Measurements from ENCODE around the gene SNN. TPM values are rescaled to one million over a fixed set of nuclear protein-coding genes. Genes with fewer than 3 reads are reported as not detected.

SNN gene
- total and polyA plus RNA-seq, 2 of the 4 experiments (the other 2 are of a cell fraction): 10.0 to 13.0 TPM

GRCh38 chr16:11722468-11722808, 54.2 kb downstream of the SNN start:
- DNase-seq: no peak
- TF ChIP-seq CEBPB (IDR thresholded peaks at IDR 0.05; ENCODE audit: low read depth, low read length): no peak
- no peak for TF ChIP-seq RAD21 (IDR thresholded peaks at IDR 0.05; ENCODE audit: low read length)
- TF ChIP-seq NFE2L2 (IDR thresholded peaks at IDR 0.05; ENCODE audit: low read depth, low read length): no peak
- no peak for TF ChIP-seq POLR2A (IDR thresholded peaks at IDR 0.05; ENCODE audit: low read depth, low read length)
- TF ChIP-seq CTCF (conservative IDR thresholded peaks at IDR 0.05; ENCODE audit: low read depth, low read length): no peak
- TF ChIP-seq BHLHE40 (IDR thresholded peaks at IDR 0.05; ENCODE audit: low read depth, low read length): no peak
- TF ChIP-seq USF2 (IDR thresholded peaks at IDR 0.05; ENCODE audit: low read depth, low read length): no peak
- no peak for TF ChIP-seq MAFK (IDR thresholded peaks at IDR 0.05; ENCODE audit: low read depth, low read length)
- no peak for TF ChIP-seq RCOR1 (IDR thresholded peaks at IDR 0.05; ENCODE audit: insufficient replicate concordance, low read length)
- no peak for TF ChIP-seq FOS (IDR thresholded peaks at IDR 0.05; ENCODE audit: low read depth, low read length)
- no CpG with 5 or more reads among the region's 3 CpGs for WGBS, 2 experiments (ENCODE audit: extremely low coverage in 2 of 2, insufficient read length in 1 of 2)
- no peak for ATAC-seq (ENCODE audit: low read depth)
- no peak overlapping the region for H3K4me3 ChIP-seq (ENCODE audit: insufficient read depth, low read depth, low read length)
- no peak overlapping the region for H3K56ac ChIP-seq (ENCODE audit: extremely low read depth, insufficient read depth, low read length)
- intact Hi-C loops (cut with micrococcal nuclease): no loop called here
- H2AK5ac ChIP-seq (ENCODE audit: low read depth, low read length): no peak overlapping the region
- dilution Hi-C loops (cut with HindIII; ENCODE audit: low sequenced_read_pairs, unreplicated experiment): no loop called here
- H4K8ac ChIP-seq (ENCODE audit: low read depth in 2 of 2, low read length in 2 of 2): no peak overlapping the region
- no peak overlapping the region for H3K4me2 ChIP-seq (ENCODE audit: low read depth, low read length)
- ChIA-PET CTCF (interaction anchor here (0.8 kb wide), 1 partner anchor 47 kb away, joined by 4 read pairs; no protein-coding TSS in a partner anchor), POLR2A (ENCODE audit: unreplicated experiment) (no interaction called here)
- no peaks in the 10 kb centered on the region for H3K27me3 ChIP-seq (ENCODE audit: control insufficient read depth, insufficient read depth, low read length)
- in situ Hi-C loops (cut with MboI; ENCODE audit: low sequenced_read_pairs): no loop called here
- H3K9ac ChIP-seq (ENCODE audit: low read depth, low read length): no peak overlapping the region
- no peak overlapping the region for H3K23ac ChIP-seq (ENCODE audit: low read depth, low read length)
- no peak overlapping the region for H3K27ac ChIP-seq (ENCODE audit: insufficient read depth, low read length)
- no peak overlapping the region for H2AFZ ChIP-seq (replicated peaks; ENCODE audit: low read length, poor library complexity)
- H3K4ac ChIP-seq (ENCODE audit: low read depth, low read length): no peak overlapping the region
- H3K36me3 ChIP-seq (ENCODE audit: control insufficient read depth, insufficient read depth, low read length): peaks cover 25% of the 10 kb centered on the region
- H2AK9ac ChIP-seq (replicated peaks; ENCODE audit: low read depth, low read length, poor library complexity): no peak overlapping the region
- BruUV-seq (replicated peaks): no TSS peak
- H2BK120ac ChIP-seq (ENCODE audit: low read depth, low read length): no peak overlapping the region
- H3K4me1 ChIP-seq (ENCODE audit: control insufficient read depth, insufficient read depth, low read length): peaks cover 7% of the 10 kb centered on the region
- H3K18ac ChIP-seq (ENCODE audit: low read depth, low read length): no peak overlapping the region
- no peak overlapping the region for H2BK15ac ChIP-seq (ENCODE audit: low read depth, low read length)
- no peaks in the 10 kb centered on the region for H3K9me3 ChIP-seq (ENCODE audit: control insufficient read depth, insufficient read depth, low read length)
- H3K9me1 ChIP-seq (ENCODE audit: insufficient read depth, low read length): peaks cover 4% of the 10 kb centered on the region; the same call in 1 of the 2 replicates
- peaks cover 24 to 29% of the 10 kb centered on the region in 2 experiments for H3K79me1 ChIP-seq (ENCODE audit: low read depth in 1 of 2, low read length in 2 of 2)
- H4K20me1 ChIP-seq (ENCODE audit: insufficient read depth, low read length): peaks cover 10% of the 10 kb centered on the region; the same call in 1 of the 2 replicates
- H2BK20ac ChIP-seq (ENCODE audit: low read depth, low read length): no peak overlapping the region
- H2BK5ac ChIP-seq (ENCODE audit: low read depth, low read length, poor library complexity, severe bottlenecking): no peak overlapping the region
- no peak overlapping the region for H4K5ac ChIP-seq (ENCODE audit: low read depth, low read length)
- H4K91ac ChIP-seq (ENCODE audit: insufficient read depth, low read depth, low read length): no peak overlapping the region
- no peak overlapping the region for H3K14ac ChIP-seq (replicated peaks; ENCODE audit: low read depth, low read length)
